K562 (cell line): ENCODE results near the gene SH3PXD2B. TPM values are rescaled to one million over a fixed set of nuclear protein-coding genes. Genes with fewer than 3 reads are reported as not detected.

Experiments used
- ATF4 ChIP-seq: fragments of 450-650 bp; formaldehyde crosslinking; IDR thresholded peaks from 2 replicates; pipeline ENCODE4 v1.4.0; 2022; ENCODE audit warnings: mild to moderate bottlenecking, moderate library complexity
- BDP1 ChIP-seq: IDR thresholded peaks from 3 replicates; pipeline ENCODE4 v1.6.1; 2011; ENCODE audit not compliant: insufficient read length, insufficient read depth
- E2F8 ChIP-seq: fragments of 450-650 bp; IDR thresholded peaks from 2 replicates; pipeline ENCODE4 v1.7.1; 2018; ENCODE audit warnings: mild to moderate bottlenecking, low read depth; ENCODE audit not compliant: partially characterized antibody
- ELK3 ChIP-seq: fragments of 450-650 bp; formaldehyde crosslinking; IDR thresholded peaks from 2 replicates; pipeline ENCODE4 v1.4.0; 2020; ENCODE audit warnings: mild to moderate bottlenecking
- FOXK1 ChIP-seq: sonication (generic); formaldehyde crosslinking; IDR thresholded peaks from 2 replicates; pipeline ENCODE4 v1.8.0; 2022; ENCODE audit warnings: missing genetic modification reagents, mild to moderate bottlenecking, borderline replicate concordance
- GABPB2 ChIP-seq: fragments of 250-450 bp; sonication (Bioruptor Pico); conservative IDR thresholded peaks from 2 replicates; pipeline ENCODE4 v1.5.1; 2021; ENCODE audit warnings: mild to moderate bottlenecking
- GATAD2A ChIP-seq: fragments of 450-650 bp; IDR thresholded peaks from 2 replicates; pipeline ENCODE4 v1.6.1; 2017
- KAT8 ChIP-seq: fragments of 450-650 bp; IDR thresholded peaks from 2 replicates; pipeline ENCODE4 v1.6.1; 2016; ENCODE audit warnings: low read depth, mild to moderate bottlenecking
- KDM4B ChIP-seq, 2 experiments: fragments of 450-650 bp in 1 of 2; sonication (generic) in 1 of 2; IDR thresholded peaks; 2 replicates each; pipeline ENCODE4 v1.6.1; 2016 to 2017; ENCODE audit warnings: borderline replicate concordance in 2 of 2, antibody characterized with exemption in 1 of 2, low read depth in 1 of 2, mild to moderate bottlenecking in 1 of 2
- KHSRP ChIP-seq: fragments of 450-650 bp; IDR thresholded peaks from 2 replicates; pipeline ENCODE4 v1.6.1; 2017
- L3MBTL2 ChIP-seq: fragments of 450-650 bp; IDR thresholded peaks from 2 replicates; pipeline ENCODE4 v1.6.1; 2016; ENCODE audit warnings: mild to moderate bottlenecking, moderate library complexity
- PHB ChIP-seq: fragments of 250-450 bp; sonication (Bioruptor Pico); IDR thresholded peaks from 2 replicates; pipeline ENCODE4 v1.5.0; 2021
- PKNOX1 ChIP-seq: fragments of 450-650 bp; IDR thresholded peaks from 2 replicates; pipeline ENCODE4 v1.6.1; 2016
- TBP ChIP-seq: optimal IDR thresholded peaks from 2 replicates; pipeline ENCODE3; 2011; ENCODE audit warnings: low read depth, low read length, improper control_type of control experiment
- THAP7 ChIP-seq: fragments of 250-450 bp; sonication (Bioruptor Pico); IDR thresholded peaks from 2 replicates; pipeline ENCODE4 v1.5.0; 2021
- ZBTB8A ChIP-seq: fragments of 450-650 bp; IDR thresholded peaks from 2 replicates; pipeline ENCODE4 v1.6.1; 2018; ENCODE audit warnings: mild to moderate bottlenecking, moderate library complexity; ENCODE audit not compliant: partially characterized antibody
- ZC3H11A ChIP-seq: IDR thresholded peaks from 2 replicates; pipeline ENCODE4 v1.6.1; 2012; ENCODE audit warnings: low read depth, low read length, improper control_type of control experiment
- ZFP36 ChIP-seq: fragments of 150-350 bp; IDR thresholded peaks from 2 replicates; pipeline ENCODE4 v1.6.1; 2018; ENCODE audit warnings: low read length, low read depth; ENCODE audit not compliant: partially characterized antibody
- ZNF398 ChIP-seq: fragments of 250-450 bp; sonication (Bioruptor Pico); IDR thresholded peaks from 2 replicates; pipeline ENCODE4 v1.8.0; 2021; ENCODE audit warnings: moderate library complexity, mild to moderate bottlenecking, inconsistent platforms
- ZNF785 ChIP-seq: fragments of 250-450 bp; sonication (Bioruptor Pico); IDR thresholded peaks from 2 replicates; pipeline ENCODE4 v1.4.0; 2020; ENCODE audit warnings: mild to moderate bottlenecking
- polyA plus RNA-seq, 8 experiments: library from polyadenylated mRNA; depleted of rRNA in 4 of 8; stranded (reverse) in 5 of 8; unstranded in 3 of 8; fragments of >200 nt; fragmentation: Nextera tagmentation in 2 of 8; fragmentation: Illumina TruSeq in 1 of 8; extraction: Ambion mirVana in 2 of 8; extraction: Trizol in 1 of 8; gene quantifications; 2 replicates each; pipeline versions ENCODE4 v1.2.1 to v1.2.3, GENCODE V29; 2011 to 2014; ENCODE audit warnings: inconsistent platforms in 1 of 8, missing spikeins in 1 of 8
- total RNA-seq, 7 experiments: library from RNA; depleted of rRNA in 6 of 7; stranded (reverse); fragments of >200 nt in 6 of 7; fragmentation: Illumina TruSeq in 2 of 7; extraction: Trizol in 2 of 7; gene quantifications; 2 replicates each; pipeline versions ENCODE4 v1.2.1 to v1.2.3, GENCODE V29; 2011 to 2021; ENCODE audit warnings: low replicate concordance in 1 of 7

Gene SH3PXD2B
- total and polyA plus RNA-seq, 9 of the 15 experiments (the other 6 are each of a cell fraction or from before 2014, with no cell fraction given) = 0.04 to 0.66 (median 0.19) TPM

GRCh38 chr5:172454358-172455086 lies at the start of gene SH3PXD2B (continued):
- TF ChIP-seq ATF4 (CRISPR knock-in tag) = no peak
- TF ChIP-seq KDM4B (IDR thresholded peaks at IDR 0.05; ENCODE audit: borderline replicate concordance in 2 of 2, low read depth in 1 of 2) = no peak
- no peak for TF ChIP-seq KHSRP
- TF ChIP-seq THAP7 (CRISPR knock-in tag) = no peak
- no peak for TF ChIP-seq GABPB2 (CRISPR knock-in tag)
- TF ChIP-seq L3MBTL2 = peak; percentile 71
- no peak for TF ChIP-seq KAT8
- TF ChIP-seq GATAD2A = no peak
- TF ChIP-seq ZNF785 (CRISPR knock-in tag) = no peak
- no peak for TF ChIP-seq ZNF398 (CRISPR knock-in tag)
- TF ChIP-seq ZFP36 = peak; percentile 16
- TF ChIP-seq PKNOX1 = peak; percentile 28; the same call in 1 of the 2 replicates
- no peak for TF ChIP-seq ZC3H11A
- TF ChIP-seq E2F8 = no peak
- no peak for TF ChIP-seq FOXK1 (CRISPR knock-in tag)
- no peak for TF ChIP-seq PHB (CRISPR knock-in tag)
- no peak for TF ChIP-seq BDP1
- TF ChIP-seq ELK3 (CRISPR knock-in tag) = no peak
- no peak for TF ChIP-seq ZBTB8A
- peak; percentile 29 for TF ChIP-seq TBP
